ENCODE results near the gene SPDYE4. TPM values are rescaled to one million over a fixed set of nuclear protein-coding genes. Genes with fewer than 3 reads are reported as not detected.

Gene SPDYE4
- total and polyA plus RNA-seq, 2 experiments from 2014 or later = not detected

GRCh38 chr17:8798846-8799569, 40.7 kb upstream of the SPDYE4 start, which contains the start of gene MFSD6L:
Gene MFSD6L, minus strand, starts transcription at chr17:8799365. Its CDS starts 245 bp downstream, at chr17:8799120.
- Histone ChIP-seq H3K4me3 (peak within 1 kb of the TSS; percentile 77), H3K27ac (ENCODE audit: low read depth) (no peak within 1 kb of the TSS), H3K36me3 (ENCODE audit: insufficient read depth) (no peaks in the 10 kb centered on the region), H3K27me3 (ENCODE audit: insufficient read depth) (no peaks in the 10 kb centered on the region), H3K4me2 (peak within 1 kb of the TSS; percentile 93), H4K20me1 (replicated peaks; ENCODE audit: insufficient read depth) (no peaks in the 10 kb centered on the region), H2AFZ (peak within 1 kb of the TSS; percentile 97), H3K4me1 (ENCODE audit: insufficient read depth) (0 out of 2 replicates have a peak, but pooled peaks cover 4% of the 10 kb centered on the region), H3K79me2 (replicated peaks; ENCODE audit: insufficient read depth) (no peaks in the 10 kb centered on the region), H3K9me2 (ENCODE audit: insufficient read depth) (no peaks in the 10 kb centered on the region), H3F3A (replicated peaks; ENCODE audit: low read depth) (peaks cover 4% of the 10 kb centered on the region)
- peak; percentile 91 for DNase-seq (ENCODE audit: low spot score)
- ATAC-seq = peak; percentile 94
- Mint-ChIP-seq H3K9me3 (no peaks in the 10 kb centered on the region; the same call in 2 of the 3 replicates), H3K4me1 (peaks cover 26% of the 10 kb centered on the region), H3K36me3 (ENCODE audit: low read depth) (no peaks in the 10 kb centered on the region), H3K27me3 (ENCODE audit: insufficient read depth, low read depth, poor library complexity) (peaks cover 23% of the 10 kb centered on the region), H3K4me3 (peak within 1 kb of the TSS; percentile 81), H3K27ac (no peak within 1 kb of the TSS)
- TF ChIP-seq REST (IDR thresholded peaks at IDR 0.05; ENCODE audit: unreplicated experiment) (no peak), EZH2 (IDR thresholded peaks at IDR 0.05; ENCODE audit: low read depth, unreplicated experiment) (no peak), ZNF114 (CRISPR knock-in tag; IDR thresholded peaks at IDR 0.05) (no peak), JUNB (IDR thresholded peaks at IDR 0.05; ENCODE audit: unreplicated experiment) (no peak), CREB1 (CRISPR knock-in tag; IDR thresholded peaks at IDR 0.05; ENCODE audit: low read depth) (0 out of 2 replicates have a peak, but pooled peaks have one; percentile 30), NANOG (IDR thresholded peaks at IDR 0.05; ENCODE audit: borderline replicate concordance) (no peak), STAT1 (IDR thresholded peaks at IDR 0.05; ENCODE audit: unreplicated experiment) (no peak)
- TF ChIP-seq, protein P1, sequence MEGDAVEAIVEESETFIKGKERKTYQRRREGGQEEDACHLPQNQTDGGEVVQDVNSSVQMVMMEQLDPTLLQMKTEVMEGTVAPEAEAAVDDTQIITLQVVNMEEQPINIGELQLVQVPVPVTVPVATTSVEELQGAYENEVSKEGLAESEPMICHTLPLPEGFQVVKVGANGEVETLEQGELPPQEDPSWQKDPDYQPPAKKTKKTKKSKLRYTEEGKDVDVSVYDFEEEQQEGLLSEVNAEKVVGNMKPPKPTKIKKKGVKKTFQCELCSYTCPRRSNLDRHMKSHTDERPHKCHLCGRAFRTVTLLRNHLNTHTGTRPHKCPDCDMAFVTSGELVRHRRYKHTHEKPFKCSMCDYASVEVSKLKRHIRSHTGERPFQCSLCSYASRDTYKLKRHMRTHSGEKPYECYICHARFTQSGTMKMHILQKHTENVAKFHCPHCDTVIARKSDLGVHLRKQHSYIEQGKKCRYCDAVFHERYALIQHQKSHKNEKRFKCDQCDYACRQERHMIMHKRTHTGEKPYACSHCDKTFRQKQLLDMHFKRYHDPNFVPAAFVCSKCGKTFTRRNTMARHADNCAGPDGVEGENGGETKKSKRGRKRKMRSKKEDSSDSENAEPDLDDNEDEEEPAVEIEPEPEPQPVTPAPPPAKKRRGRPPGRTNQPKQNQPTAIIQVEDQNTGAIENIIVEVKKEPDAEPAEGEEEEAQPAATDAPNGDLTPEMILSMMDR (conservative IDR thresholded peaks at IDR 0.05; ENCODE audit: low read depth in 2 of 2) = peak in 1 of 2 experiments; percentile 66; a peak in 3 of 4 replicates
- TF ChIP-seq, protein P2, sequence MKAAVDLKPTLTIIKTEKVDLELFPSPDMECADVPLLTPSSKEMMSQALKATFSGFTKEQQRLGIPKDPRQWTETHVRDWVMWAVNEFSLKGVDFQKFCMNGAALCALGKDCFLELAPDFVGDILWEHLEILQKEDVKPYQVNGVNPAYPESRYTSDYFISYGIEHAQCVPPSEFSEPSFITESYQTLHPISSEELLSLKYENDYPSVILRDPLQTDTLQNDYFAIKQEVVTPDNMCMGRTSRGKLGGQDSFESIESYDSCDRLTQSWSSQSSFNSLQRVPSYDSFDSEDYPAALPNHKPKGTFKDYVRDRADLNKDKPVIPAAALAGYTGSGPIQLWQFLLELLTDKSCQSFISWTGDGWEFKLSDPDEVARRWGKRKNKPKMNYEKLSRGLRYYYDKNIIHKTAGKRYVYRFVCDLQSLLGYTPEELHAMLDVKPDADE (IDR thresholded peaks at IDR 0.05) = no peak
